PFSK-1 (cell line): Measurements from ENCODE around the gene VDAC2.

Source experiments
- POLR2AphosphoS5 ChIP-seq: IDR thresholded peaks from 2 replicates; pipeline ENCODE4 v1.6.1; 2012; ENCODE audit warnings: low read depth, mild to moderate bottlenecking, control low read depth, low read length, moderate library complexity
- REST ChIP-seq, 2 experiments: IDR thresholded peaks; 2 replicates each; pipeline versions ENCODE4 v1.6.1 to v1.8.0; 2011 to 2012; ENCODE audit warnings: low read depth in 2 of 2, low read length in 2 of 2, control low read depth in 1 of 2, inconsistent platforms in 1 of 2, mild to moderate bottlenecking in 1 of 2, moderate library complexity in 1 of 2; ENCODE audit not compliant: insufficient read depth in 1 of 2

- TF ChIP-seq POLR2AphosphoS5 (no peak), REST (IDR thresholded peaks at IDR 0.05; ENCODE audit: insufficient read depth in 1 of 2, low read depth in 2 of 2, low read length in 2 of 2) (no peak)
Measured at GRCh38 chr10:75187961-75188426, 22.6 kb upstream of the VDAC2 start.
